SK-N-SH treated with all-trans-retinoic acid at 6 μM for 48 hours (cell line): Measurements from ENCODE around the gene STEAP1B.

Experiments used
- ATAC-seq: fragments of 200-7000 bp; cut with Tn5 transposase; 3 replicates; pipeline ENCODE4 v1.9.1; 2020; ENCODE audit warnings: mild to moderate bottlenecking, moderate library complexity
- ARNTL ChIP-seq: fragments of 450-650 bp; formaldehyde crosslinking; IDR thresholded peaks from 2 replicates; pipeline ENCODE4 v1.5.0; 2020; ENCODE audit warnings: low read depth, mild to moderate bottlenecking, moderate library complexity, borderline replicate concordance
- GLIS3 ChIP-seq: fragments of 250-450 bp; sonication (Bioruptor Pico); IDR thresholded peaks from 2 replicates; pipeline ENCODE4 v1.5.0; 2020; ENCODE audit warnings: mild to moderate bottlenecking, moderate library complexity
- ISL1 ChIP-seq: fragments of 250-450 bp; sonication (Bioruptor Pico); IDR thresholded peaks from 2 replicates; pipeline ENCODE4 v2.1.2; 2022; ENCODE audit warnings: mild to moderate bottlenecking, moderate library complexity
- OSR1 ChIP-seq: fragments of 250-450 bp; sonication (Bioruptor Pico); IDR thresholded peaks from 2 replicates; pipeline ENCODE4 v1.8.0; 2022; ENCODE audit warnings: moderate library complexity, mild to moderate bottlenecking, inconsistent platforms
- POU6F1 ChIP-seq: fragments of 250-450 bp; sonication (Bioruptor Pico); IDR thresholded peaks from 2 replicates; pipeline ENCODE4 v1.8.0; 2021; ENCODE audit warnings: low read depth, mild to moderate bottlenecking, moderate library complexity, borderline replicate concordance
- TCF4 ChIP-seq: fragments of 250-450 bp; sonication (Bioruptor Pico); IDR thresholded peaks from 2 replicates; pipeline ENCODE4 v1.8.0; 2021; ENCODE audit warnings: mild to moderate bottlenecking, moderate library complexity, borderline replicate concordance
- TSHZ2 ChIP-seq: fragments of 250-450 bp; sonication (Bioruptor Pico); IDR thresholded peaks from 2 replicates; pipeline ENCODE4 v1.5.0; 2020; ENCODE audit warnings: mild to moderate bottlenecking, moderate library complexity
- ZFP3 ChIP-seq: fragments of 250-450 bp; sonication (Bioruptor Pico); IDR thresholded peaks from 2 replicates; pipeline ENCODE4 v1.5.0; 2020; ENCODE audit warnings: mild to moderate bottlenecking, moderate library complexity
- ZNF565 ChIP-seq: fragments of 450-650 bp; formaldehyde crosslinking; conservative IDR thresholded peaks from 2 replicates; pipeline ENCODE4 v1.5.0; 2020; ENCODE audit warnings: low read depth, mild to moderate bottlenecking, moderate library complexity
- TF ChIP-seq, protein P1 (sequence below): fragments of 250-450 bp; sonication (Bioruptor Pico); IDR thresholded peaks from 2 replicates; pipeline ENCODE4 v1.8.0; 2020; ENCODE audit warnings: mild to moderate bottlenecking, moderate library complexity, borderline replicate concordance
- TF ChIP-seq, protein P2 (sequence below): fragments of 250-450 bp; sonication (Bioruptor Pico); IDR thresholded peaks from 2 replicates; pipeline ENCODE4 v1.5.1; 2021; ENCODE audit warnings: mild to moderate bottlenecking, moderate library complexity

The STEAP1B gene

DNA sequence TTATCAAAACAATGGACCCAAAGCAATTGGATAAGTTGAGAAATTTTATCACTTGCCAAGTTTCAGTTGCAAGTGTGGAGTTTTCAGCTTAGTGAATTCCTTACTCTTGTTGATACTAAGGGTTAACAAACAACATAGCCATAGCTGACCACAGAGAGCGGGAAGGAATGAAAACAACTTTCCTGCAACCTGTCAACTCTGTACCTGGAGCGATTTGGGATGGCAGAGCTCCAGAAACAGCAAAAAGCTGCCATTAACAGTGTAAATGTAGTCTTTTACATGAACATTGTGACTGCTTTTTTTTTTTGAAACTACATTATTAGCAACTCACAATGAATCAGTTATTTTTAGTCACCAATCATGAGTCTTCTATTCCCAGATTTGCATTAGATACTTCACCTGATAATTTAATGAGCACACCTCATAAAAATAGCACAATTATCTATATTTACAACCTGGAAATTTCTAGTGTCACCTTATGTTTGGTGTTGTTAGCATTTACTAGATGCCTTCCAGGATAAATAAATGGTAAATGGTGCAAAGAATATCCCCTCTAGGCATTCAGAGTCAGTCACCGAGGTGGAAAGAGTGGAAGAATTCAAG lies 95.5 kb downstream of the STEAP1B start:
- TF ChIP-seq POU6F1 (CRISPR knock-in tag) (no peak), ISL1 (CRISPR knock-in tag) (no peak), TCF4 (CRISPR knock-in tag) (no peak), TSHZ2 (CRISPR knock-in tag) (no peak), ZNF565 (CRISPR knock-in tag) (no peak)
- TF ChIP-seq, all 23 proteins: peak for 0

DNA sequence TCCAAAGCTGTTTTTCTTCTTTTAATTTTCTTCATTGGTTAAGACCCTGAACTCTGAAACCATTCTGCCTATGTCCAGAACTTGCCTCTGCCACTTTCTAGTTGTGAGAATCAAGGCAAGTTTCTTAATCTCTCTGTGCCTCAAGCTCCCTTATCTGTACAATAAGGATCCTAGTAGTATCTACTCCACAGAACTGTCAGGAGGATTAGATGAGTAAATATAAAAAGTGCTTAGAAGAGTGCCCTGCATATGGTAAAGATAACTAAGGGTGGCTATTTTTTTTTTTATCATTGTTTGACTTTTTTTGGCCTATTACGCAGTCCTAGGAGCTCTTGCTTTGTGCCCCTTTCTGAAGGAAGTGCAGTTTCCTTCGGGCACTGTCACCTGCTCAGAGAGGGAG lies 96.6 kb downstream of the STEAP1B start:
- TF ChIP-seq GLIS3 (CRISPR knock-in tag), result no peak
- no peak for TF ChIP-seq POU6F1 (CRISPR knock-in tag)
- no peak for TF ChIP-seq TSHZ2 (CRISPR knock-in tag)
- TF ChIP-seq, protein P1, sequence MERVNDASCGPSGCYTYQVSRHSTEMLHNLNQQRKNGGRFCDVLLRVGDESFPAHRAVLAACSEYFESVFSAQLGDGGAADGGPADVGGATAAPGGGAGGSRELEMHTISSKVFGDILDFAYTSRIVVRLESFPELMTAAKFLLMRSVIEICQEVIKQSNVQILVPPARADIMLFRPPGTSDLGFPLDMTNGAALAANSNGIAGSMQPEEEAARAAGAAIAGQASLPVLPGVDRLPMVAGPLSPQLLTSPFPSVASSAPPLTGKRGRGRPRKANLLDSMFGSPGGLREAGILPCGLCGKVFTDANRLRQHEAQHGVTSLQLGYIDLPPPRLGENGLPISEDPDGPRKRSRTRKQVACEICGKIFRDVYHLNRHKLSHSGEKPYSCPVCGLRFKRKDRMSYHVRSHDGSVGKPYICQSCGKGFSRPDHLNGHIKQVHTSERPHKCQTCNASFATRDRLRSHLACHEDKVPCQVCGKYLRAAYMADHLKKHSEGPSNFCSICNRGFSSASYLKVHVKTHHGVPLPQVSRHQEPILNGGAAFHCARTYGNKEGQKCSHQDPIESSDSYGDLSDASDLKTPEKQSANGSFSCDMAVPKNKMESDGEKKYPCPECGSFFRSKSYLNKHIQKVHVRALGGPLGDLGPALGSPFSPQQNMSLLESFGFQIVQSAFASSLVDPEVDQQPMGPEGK (CRISPR knock-in tag), result no peak
- TF ChIP-seq ZFP3 (CRISPR knock-in tag), result no peak
- no peak for TF ChIP-seq ISL1 (CRISPR knock-in tag)
- TF ChIP-seq ARNTL (CRISPR knock-in tag), result no peak
- no peak for TF ChIP-seq TCF4 (CRISPR knock-in tag)
- TF ChIP-seq ZNF565 (CRISPR knock-in tag), result no peak
- TF ChIP-seq, protein P2, sequence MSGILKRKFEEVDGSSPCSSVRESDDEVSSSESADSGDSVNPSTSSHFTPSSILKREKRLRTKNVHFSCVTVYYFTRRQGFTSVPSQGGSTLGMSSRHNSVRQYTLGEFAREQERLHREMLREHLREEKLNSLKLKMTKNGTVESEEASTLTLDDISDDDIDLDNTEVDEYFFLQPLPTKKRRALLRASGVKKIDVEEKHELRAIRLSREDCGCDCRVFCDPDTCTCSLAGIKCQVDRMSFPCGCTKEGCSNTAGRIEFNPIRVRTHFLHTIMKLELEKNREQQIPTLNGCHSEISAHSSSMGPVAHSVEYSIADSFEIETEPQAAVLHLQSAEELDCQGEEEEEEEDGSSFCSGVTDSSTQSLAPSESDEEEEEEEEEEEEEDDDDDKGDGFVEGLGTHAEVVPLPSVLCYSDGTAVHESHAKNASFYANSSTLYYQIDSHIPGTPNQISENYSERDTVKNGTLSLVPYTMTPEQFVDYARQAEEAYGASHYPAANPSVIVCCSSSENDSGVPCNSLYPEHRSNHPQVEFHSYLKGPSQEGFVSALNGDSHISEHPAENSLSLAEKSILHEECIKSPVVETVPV, result no peak
- no peak for ATAC-seq

More for the DNA sequence above, 95.5 kb downstream of the STEAP1B start:
- ATAC-seq, result no peak

GRCh38 chr7:22402250-22402649 lies 97.7 kb downstream of the STEAP1B start:
- ATAC-seq, result no peak
- TF ChIP-seq, protein P2, result no peak
- TF ChIP-seq OSR1 (no peak), ZFP3 (CRISPR knock-in tag) (no peak), ARNTL (CRISPR knock-in tag) (no peak)
